ENCODE measurements around the gene CDC42BPB.

CDC42BPB gene

GRCh38 chr14:102942069-102942468 is 115.3 kb downstream of the CDC42BPB start:
- DNase-seq (ENCODE audit: low read depth): no peak

- DNase-seq (ENCODE audit: low read depth): no peak
These were observed 115.8 kb downstream of the CDC42BPB start for GRCh38 chr14:102941419-102942011.

- no peak for DNase-seq (ENCODE audit: low read depth)
These were observed 116.5 kb downstream of the CDC42BPB start for GRCh38 chr14:102940729-102941362.

- DNase-seq (ENCODE audit: low read depth): no peak
These were observed 117.4 kb downstream of the CDC42BPB start for GRCh38 chr14:102939820-102940561.

GRCh38 chr14:102939329-102939728 is 118.0 kb downstream of the CDC42BPB start:
- no peak for DNase-seq (ENCODE audit: low read depth)

GRCh38 chr14:102938191-102938590 is 119.2 kb downstream of the CDC42BPB start:
- DNase-seq (ENCODE audit: low read depth): no peak

GRCh38 chr14:102937331-102938175 is 119.8 kb downstream of the CDC42BPB start:
- no peak for DNase-seq (ENCODE audit: low read depth)

- no peak for DNase-seq (ENCODE audit: low read depth)
These were observed 121.6 kb downstream of the CDC42BPB start for GRCh38 chr14:102935756-102936155.

GRCh38 chr14:102933618-102934231 is 123.6 kb downstream of the CDC42BPB start:
- no peak for DNase-seq (ENCODE audit: low read depth)

- DNase-seq (ENCODE audit: low read depth): no peak
These were observed 124.7 kb downstream of the CDC42BPB start for GRCh38 chr14:102932484-102933248.

GRCh38 chr14:102931580-102932285 is 125.6 kb downstream of the CDC42BPB start:
- no peak for DNase-seq (ENCODE audit: low read depth)

- DNase-seq (ENCODE audit: low read depth): no peak
These were observed 126.4 kb downstream of the CDC42BPB start for GRCh38 chr14:102930753-102931579.

GRCh38 chr14:102930138-102930752 is 127.1 kb downstream of the CDC42BPB start:
- no peak for DNase-seq (ENCODE audit: low read depth)

GRCh38 chr14:102929241-102930137 is 127.9 kb downstream of the CDC42BPB start:
- DNase-seq (ENCODE audit: low read depth): no peak

- peak; percentile 78 for DNase-seq (ENCODE audit: low read depth)
These were observed 128.7 kb downstream of the CDC42BPB start for GRCh38 chr14:102928412-102929240.

- DNase-seq (ENCODE audit: low read depth): no peak
These were observed 129.4 kb downstream of the CDC42BPB start for GRCh38 chr14:102927878-102928411.

GRCh38 chr14:102927346-102927877 is 129.9 kb downstream of the CDC42BPB start:
- no peak for DNase-seq (ENCODE audit: low read depth)
